Measurements from ENCODE around the gene WDR81.
"Not testable (repeated sequence)": the region's sequence is repeated elsewhere in the genome, so short reads cannot be mapped to it uniquely, and the experiment has no call there.

The WDR81 gene

GRCh38 chr17:1769822-1770477, 45.4 kb downstream of the WDR81 start:
- in situ Hi-C loops (cut with HindIII; ENCODE audit: low sequenced_read_pairs), result no loop called here
- no peak overlapping the region for H3K4me3 ChIP-seq (ENCODE audit: low read depth, low read length)
- peak; percentile 64 for DNase-seq (ENCODE audit: low read depth, low spot score)
- no peak for TF ChIP-seq CTCF (IDR thresholded peaks at IDR 0.05; ENCODE audit: low read depth, low read length)

GRCh38 chr17:1773000-1773695, 48.6 kb downstream of the WDR81 start:
- H3K4me3 ChIP-seq (ENCODE audit: low read depth, low read length); in situ Hi-C loops (cut with HindIII; ENCODE audit: low sequenced_read_pairs): not testable (repeated sequence)
- DNase-seq (ENCODE audit: low read depth, low spot score), result peak; percentile 32

GRCh38 chr17:1773696-1774181, 49.2 kb downstream of the WDR81 start:
- no peak for TF ChIP-seq CTCF (IDR thresholded peaks at IDR 0.05; ENCODE audit: low read depth, low read length)
- no peak for DNase-seq (ENCODE audit: low read depth, low spot score)
- in situ Hi-C loops (cut with HindIII; ENCODE audit: low sequenced_read_pairs), result no loop called here
- H3K4me3 ChIP-seq (ENCODE audit: low read depth, low read length), result no peak overlapping the region

- in situ Hi-C loops (cut with HindIII; ENCODE audit: low sequenced_read_pairs), result no loop called here
- TF ChIP-seq CTCF (IDR thresholded peaks at IDR 0.05; ENCODE audit: low read depth, low read length), result no peak
- DNase-seq (ENCODE audit: low read depth, low spot score), result no peak
- no peak overlapping the region for H3K4me3 ChIP-seq (ENCODE audit: low read depth, low read length)
Measured at GRCh38 chr17:1774390-1775176, 50.1 kb downstream of the WDR81 start.

GRCh38 chr17:1776328-1776727, 51.8 kb downstream of the WDR81 start:
- no peak overlapping the region for H3K4me3 ChIP-seq (ENCODE audit: low read depth, low read length)
- TF ChIP-seq CTCF (IDR thresholded peaks at IDR 0.05; ENCODE audit: low read depth, low read length), result no peak
- in situ Hi-C loops (cut with HindIII; ENCODE audit: low sequenced_read_pairs), result no loop called here
- DNase-seq (ENCODE audit: low read depth, low spot score), result no peak

- in situ Hi-C loops (cut with HindIII; ENCODE audit: low sequenced_read_pairs), result no loop called here
- no peak overlapping the region for H3K4me3 ChIP-seq (ENCODE audit: low read depth, low read length)
- no peak for DNase-seq (ENCODE audit: low read depth, low spot score)
- no peak for TF ChIP-seq CTCF (IDR thresholded peaks at IDR 0.05; ENCODE audit: low read depth, low read length)
Measured at GRCh38 chr17:1776857-1777256, 52.4 kb downstream of the WDR81 start.

Measured in astrocyte of the spinal cord (primary cell).